NCI-H1417 (cell line): ENCODE results near the gene CYP4F12.

Experiments used
- DNase-seq, 3 experiments: peaks; one replicate each; lab custom pipeline; 2025; lab: John Stamatoyannopoulos, UW

Gene CYP4F12

DNA sequence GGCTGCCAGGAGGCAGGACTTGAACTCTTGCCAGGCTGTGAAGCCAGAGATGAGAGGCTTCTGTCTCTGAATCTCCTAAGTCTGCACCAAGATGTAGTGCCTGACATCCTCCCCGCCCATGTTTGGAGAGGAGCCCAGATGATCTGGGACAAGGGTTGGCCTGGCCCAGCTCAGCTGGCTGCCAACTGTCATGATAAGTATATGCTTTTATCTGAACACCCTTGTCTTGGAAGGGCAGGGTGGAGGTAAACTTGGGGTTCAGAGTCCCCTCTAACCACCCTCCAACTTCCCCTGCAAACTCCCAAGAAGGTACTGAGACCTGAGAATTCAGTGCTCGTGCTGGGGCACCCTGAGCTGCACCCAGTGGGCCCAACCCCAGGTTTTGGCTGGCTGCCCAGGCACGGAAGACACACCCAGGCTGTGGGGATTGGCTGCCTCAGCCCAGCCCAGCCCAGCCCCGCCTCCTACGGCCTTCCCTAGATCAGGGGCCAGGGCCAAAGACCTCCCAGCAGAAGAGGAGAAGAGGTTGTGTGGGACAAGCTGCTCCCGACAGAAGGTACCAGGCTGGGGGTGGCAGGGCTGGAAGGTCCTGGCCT lies at the start of gene CYP4F12:
Gene CYP4F12, plus strand, starts transcription at position 508 of the 596 bp plus-strand sequence. CDS start 443 bp downstream, outside the sequence.
- no peak for DNase-seq

DNA sequence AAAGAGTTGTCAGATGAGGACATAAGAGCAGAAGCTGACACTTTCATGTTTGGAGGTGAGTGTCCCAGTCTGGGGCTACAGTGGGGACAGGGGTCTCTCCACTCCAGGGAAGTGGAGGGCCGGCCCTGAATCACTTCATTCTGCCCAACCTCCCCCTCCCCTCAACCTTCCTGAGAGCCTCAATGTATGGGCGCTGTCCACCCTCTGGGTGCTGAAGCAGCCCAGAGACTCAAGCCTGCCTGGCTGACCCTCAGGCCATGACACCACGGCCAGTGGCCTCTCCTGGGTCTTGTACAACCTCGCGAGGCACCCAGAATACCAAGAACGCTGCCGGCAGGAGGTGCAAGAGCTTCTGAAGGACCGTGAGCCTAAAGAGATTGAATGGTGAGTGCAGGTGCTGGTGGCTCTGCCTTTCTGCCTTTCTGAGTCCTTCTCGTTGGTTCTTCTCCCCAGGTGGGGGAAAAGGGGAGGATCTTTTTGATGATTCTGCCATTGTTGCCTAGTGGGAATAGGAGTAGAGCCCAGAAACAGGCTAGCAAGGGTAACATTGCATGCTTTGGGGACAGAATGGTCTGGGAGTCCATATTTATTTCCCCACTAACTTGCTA lies 49.1 kb upstream of the CYP4F12 start:
- DNase-seq, result no peak

GRCh38 chr19:15628236-15629002 lies 44.5 kb upstream of the CYP4F12 start:
- no peak for DNase-seq

DNA sequence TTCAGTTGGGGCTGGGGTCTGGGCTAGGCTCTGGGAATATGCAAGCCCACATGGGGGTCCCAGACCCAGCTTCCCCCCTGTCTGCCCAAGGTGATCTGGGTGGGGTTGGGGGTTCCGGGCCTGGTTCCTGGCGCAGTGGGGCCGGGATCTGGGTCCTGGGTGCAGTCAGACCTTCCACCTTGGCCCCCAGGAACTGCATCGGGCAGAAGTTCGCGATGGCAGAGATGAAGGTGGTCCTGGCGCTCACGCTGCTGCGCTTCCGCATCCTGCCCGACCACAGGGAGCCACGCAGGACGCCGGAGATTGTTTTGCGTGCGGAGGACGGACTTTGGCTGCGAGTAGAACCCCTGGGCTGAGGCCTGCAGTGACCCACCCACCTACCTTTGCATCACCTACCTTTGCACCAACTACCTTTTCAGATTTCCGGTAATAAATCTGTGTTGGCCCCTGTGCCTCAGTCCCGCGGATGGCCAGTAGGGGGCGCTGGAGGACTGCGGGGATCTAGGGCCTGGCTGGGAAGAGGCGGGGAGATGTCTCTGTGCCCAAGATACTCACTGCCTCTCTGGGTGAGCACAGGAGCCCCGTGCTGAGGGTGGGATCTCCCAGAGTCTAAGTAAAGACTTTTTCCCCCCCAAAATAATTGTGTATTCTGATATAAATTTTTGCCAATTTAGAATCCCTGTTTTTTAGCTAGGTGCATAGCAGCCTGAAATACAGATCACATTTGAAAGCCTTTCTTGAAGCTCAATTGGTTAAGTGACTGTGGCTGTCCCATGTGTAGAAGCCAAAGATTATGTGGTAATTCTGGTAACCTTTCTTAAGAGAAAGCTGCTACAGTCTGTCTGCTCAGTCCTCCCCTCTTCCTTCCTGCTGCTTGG lies 43.6 kb upstream of the CYP4F12 start:
- DNase-seq, result peak; percentile 21 to 70 (median 22)

GRCh38 chr19:15631817-15632216 lies 41.1 kb upstream of the CYP4F12 start:
- peak in 1 of 3 experiments; percentile 3 for DNase-seq

DNA sequence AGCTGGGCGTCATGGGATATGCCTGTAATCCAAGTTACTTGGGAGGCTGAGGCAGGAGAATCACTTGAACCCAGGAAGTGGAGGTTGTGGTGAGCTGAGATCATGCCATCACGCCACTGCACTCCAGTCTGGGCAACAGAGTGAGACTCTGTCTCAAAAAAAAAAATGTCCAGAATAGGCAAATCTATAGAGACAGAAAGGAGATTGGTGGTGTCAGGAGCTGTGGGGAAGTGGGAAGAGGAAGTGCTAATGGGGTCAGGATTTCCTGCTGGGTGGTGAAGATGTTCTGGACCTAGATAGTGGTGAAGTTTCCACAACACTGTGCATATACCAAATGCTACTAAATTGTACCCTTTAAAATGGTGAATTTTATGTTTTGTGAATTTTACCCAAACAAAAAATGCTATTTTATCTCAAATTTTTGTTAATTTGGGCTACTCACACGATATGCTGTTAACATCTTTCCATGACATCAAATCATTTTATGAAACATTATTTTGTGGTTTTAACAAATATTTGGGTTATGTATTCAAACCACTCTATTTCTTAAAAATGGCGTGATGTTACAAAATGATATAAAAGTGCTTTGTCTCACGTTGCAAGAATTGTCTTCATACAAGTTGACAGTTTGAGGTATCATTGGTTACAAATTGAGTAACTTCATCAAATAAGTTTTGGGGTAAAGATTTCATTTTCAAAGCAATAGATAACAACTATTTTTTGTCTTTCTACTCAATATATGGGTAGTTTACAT lies 39.6 kb upstream of the CYP4F12 start:
- DNase-seq, result no peak

- no peak for DNase-seq
Measured at GRCh38 chr19:15634105-15634504, 38.8 kb upstream of the CYP4F12 start.

GRCh38 chr19:15635016-15635805 lies 37.7 kb upstream of the CYP4F12 start:
- DNase-seq, result no peak

DNA sequence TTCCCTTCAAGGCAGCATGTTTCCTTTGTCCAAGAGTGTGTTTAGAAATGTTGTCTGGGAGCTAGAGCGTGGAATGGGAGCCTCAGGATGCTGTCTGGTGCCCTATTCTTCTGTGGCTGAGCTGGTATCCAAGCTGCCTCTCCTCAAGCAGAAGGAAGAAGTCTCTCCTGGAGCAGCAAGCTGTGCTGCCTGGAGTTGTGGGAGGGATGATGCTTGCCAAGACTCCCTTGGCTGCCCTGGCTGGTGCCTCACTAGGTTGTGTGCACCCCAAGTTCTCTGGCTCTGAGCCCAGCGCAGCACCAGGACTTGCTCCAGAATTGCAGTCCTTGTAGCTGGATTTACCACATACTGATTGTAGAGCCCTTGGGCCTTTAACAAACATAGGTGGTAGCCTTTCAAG lies 36.9 kb upstream of the CYP4F12 start:
- no peak for DNase-seq

DNA sequence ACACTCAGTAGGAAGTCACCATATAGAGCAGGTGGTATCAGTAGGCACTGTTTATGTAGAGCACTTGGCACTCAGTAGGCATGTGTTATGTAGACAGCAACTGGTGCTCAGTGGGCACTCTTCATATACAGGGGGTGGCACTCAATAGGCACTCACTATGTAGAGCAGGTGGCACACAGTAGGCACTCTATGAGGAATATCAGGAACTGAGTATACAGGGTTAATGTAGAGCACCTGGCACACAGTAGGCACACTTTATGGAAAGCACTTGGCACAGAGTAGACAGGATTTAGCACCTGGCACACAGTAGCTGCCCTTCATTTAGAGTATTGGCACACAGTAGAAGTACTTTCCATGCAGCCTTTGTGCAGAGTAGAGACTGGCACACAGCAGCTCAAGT lies 33.3 kb upstream of the CYP4F12 start:
- no peak for DNase-seq

DNA sequence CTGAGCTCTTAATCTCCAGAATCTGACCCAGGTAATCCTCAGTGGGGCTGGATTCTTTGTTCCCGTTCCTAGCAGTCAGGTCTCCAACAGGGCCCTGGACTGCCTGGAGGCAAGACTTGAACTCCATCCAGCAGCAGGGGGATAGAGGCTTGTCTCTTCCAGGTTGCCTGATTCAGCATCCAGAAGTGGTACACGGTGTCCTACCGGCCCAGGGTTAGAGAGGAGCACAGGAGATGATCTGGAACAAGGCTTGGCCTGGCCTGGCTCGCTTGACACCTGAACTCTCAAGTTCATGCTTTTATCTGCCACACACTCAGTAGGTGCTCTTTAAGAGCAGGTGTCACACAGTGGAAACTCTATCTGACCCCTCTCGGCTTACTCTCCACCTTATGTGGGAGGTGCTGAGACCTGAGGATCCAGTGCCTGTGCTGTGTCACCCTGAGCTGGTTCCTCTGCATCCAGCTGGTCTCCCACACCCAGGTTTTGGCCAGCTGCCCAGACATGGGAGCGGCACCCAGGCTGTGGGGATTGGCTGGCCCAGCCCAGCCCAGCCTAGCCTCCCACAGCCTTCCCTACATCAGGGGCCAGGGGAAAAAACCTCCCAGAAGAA lies 32.5 kb upstream of the CYP4F12 start, which contains the start of gene CYP4F3:
Gene CYP4F3, plus strand, starts transcription at position 604 of the 610 bp plus-strand sequence. CDS start 519 bp downstream, outside the sequence.
- peak in 1 of 3 experiments; percentile 34 for DNase-seq

DNA sequence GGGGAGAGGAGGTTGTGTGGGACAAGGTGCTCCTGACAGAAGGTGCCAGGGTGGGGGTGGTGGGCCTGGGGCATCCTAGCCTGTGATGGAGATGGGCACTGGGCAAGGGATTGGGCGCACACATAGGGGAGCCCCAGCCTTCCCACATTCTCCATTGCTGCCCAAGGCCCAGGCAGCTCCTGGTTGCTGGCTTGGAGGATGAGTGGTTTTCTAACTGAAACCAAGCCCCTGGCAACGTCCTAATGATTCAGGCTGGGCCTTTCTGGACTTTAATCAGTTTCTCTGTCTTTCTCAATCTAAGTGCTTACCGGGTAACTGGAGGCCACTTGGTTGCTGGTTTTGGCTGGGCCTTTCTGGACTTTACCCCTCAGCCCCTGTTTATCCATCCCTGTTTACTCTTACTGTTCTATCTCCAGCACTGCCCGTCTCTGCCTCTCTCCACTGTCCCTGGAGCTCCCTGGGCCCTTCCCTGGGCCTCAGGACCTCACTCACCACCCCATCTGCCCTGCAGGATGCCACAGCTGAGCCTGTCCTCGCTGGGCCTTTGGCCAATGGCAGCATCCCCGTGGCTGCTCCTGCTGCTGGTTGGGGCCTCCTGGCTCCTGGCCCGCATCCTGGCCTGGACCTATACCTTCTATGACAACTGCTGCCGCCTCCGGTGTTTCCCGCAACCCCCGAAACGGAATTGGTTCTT lies 31.8 kb upstream of the CYP4F12 start:
- no peak for DNase-seq

DNA sequence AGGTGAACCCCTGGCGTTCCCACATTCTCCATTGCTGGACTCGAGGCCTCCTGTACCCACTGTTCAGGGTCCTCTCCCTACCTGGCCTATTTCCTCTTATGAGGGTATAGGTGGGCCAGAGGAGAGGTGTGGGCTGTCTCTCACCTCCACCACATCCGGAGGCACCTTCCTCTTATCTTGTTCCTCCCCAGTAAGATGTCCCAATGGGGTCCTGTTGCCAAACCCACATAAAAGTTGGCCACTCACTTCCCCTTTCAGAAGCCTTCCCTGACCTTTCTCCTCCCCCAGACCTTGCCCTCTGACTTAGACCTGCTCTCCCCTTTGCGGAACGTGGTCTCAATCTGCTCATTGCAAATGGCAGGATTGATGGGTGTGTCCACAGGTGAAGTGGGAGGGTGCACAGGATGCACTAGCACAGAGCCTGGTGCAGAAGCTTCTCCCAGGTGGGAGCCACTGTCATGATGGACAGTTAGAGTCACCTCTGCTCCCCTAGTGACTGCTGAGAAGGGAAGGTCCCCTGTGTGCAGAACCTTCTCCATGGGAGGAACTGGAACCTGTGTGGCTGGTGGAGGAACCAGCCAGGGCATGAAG lies 30.9 kb upstream of the CYP4F12 start:
- DNase-seq, result no peak

DNA sequence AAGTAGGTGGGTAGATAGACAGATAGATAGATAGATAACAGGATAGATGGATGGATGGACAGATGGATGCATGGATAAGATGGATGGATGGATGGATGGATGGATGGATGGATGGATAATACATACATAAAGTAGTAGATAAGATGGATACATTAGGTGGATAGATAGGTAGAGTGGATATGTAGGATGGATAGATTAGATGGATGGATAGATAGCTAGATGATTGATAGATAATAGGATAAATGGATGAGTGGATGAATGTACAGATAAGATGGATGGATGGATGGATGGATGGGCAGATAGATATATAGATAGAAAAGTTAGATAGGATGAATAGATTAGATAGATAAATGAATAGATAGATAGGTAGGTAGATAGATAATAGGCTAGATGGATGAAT lies 30.1 kb upstream of the CYP4F12 start:
- no peak for DNase-seq

GRCh38 chr19:15643387-15643786 lies 29.5 kb upstream of the CYP4F12 start:
- no peak for DNase-seq

DNA sequence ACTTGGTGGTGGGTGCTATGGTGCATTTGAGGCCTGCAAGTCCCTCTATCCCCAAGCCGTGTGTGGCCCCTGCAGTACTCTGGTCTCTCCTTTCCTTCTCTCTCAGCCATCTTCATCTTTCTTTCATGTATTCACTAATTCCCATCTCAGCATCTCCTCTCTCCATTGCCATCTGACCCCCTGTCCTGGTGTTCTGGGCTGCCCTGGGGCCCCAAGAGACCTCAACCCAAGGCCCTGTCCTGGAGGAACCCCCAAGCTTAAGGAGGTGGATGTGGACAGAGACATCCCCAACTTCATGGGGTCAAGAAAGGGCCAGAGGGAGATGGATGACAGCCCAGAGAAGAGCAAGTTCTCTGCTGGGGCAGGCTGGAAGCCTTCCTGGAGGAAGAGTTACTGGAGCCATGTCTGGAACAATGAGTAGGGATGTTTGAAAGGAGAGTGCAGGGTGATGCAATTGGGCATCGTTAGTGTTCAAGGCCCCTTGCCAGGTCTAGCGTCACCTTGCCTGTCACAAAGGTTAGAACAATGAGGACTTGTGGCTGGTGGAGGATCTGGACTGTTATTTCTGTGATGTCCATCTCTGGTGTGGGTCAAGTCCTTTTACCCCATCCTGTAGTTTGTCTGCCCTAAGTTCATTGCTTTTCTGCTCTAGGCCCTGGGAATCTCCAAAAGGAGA lies 28.7 kb upstream of the CYP4F12 start:
- no peak for DNase-seq

GRCh38 chr19:15644816-15645215 lies 28.1 kb upstream of the CYP4F12 start:
- DNase-seq, result no peak

DNA sequence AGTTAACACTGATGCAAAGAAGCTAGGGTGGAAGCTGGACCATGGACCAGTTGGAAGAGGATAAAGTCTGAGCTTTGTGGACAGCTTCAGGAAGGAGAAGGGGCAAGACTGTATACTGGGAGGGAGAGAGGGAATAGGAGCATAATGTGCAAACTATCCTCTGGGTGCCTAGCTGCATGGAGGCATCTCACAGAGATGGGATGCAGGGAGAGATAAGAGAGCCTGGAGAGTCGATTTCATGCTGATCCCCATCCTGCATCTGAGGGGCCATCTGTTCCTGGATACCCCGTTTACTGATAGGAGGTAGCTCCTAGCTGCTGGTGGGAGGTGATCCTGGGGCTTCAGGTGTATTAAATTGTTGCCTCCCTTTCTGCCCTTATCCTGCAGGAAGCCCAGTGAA lies 23.4 kb upstream of the CYP4F12 start:
- DNase-seq, result no peak
